Activated naive CD4-positive, alpha-beta T cell treated with anti-CD3 and anti-CD28 coated beads, Interleukin-2, amount 10 ng/mL, durations not matched to agents 7 days and 5 days (primary cell): Measurements from ENCODE around the gene FOXO6.
A peak's percentile ranks its signal among the peaks of the same experiment; 100 is the strongest.

ENCODE experiments used
- CTCF ChIA-PET: fragments of 350-600 bp; sonication (Branson Sonifier 250); formaldehyde crosslinking; loops from one replicate; lab custom pipeline; 2021; ENCODE audit warnings: antibody characterized with exemption; lab: Charles Lee
- DNase-seq: peaks from one replicate; pipeline ENCODE4 v3.0.0-alpha.2; 2020
- H3K27ac Mint-ChIP-seq: one replicate; pipeline ENCODE4 v1.8.0; 2021; ENCODE audit warnings: mild to moderate bottlenecking, moderate library complexity, mixed read lengths
- H3K27me3 Mint-ChIP-seq: one replicate; pipeline ENCODE4 v1.8.0; 2021; ENCODE audit warnings: mild to moderate bottlenecking, mixed read lengths
- H3K36me3 Mint-ChIP-seq: one replicate; pipeline ENCODE4 v1.8.0; 2021; ENCODE audit warnings: mixed read lengths
- H3K4me1 Mint-ChIP-seq: one replicate; pipeline ENCODE4 v1.8.0; 2021; ENCODE audit warnings: mixed read lengths
- H3K4me3 Mint-ChIP-seq: one replicate; pipeline ENCODE4 v1.8.0; 2021; ENCODE audit warnings: mild to moderate bottlenecking, moderate library complexity, mixed read lengths
- H3K9me3 Mint-ChIP-seq: one replicate; pipeline ENCODE4 v1.8.0; 2021; ENCODE audit warnings: mixed read lengths

The FOXO6 gene

DNA sequence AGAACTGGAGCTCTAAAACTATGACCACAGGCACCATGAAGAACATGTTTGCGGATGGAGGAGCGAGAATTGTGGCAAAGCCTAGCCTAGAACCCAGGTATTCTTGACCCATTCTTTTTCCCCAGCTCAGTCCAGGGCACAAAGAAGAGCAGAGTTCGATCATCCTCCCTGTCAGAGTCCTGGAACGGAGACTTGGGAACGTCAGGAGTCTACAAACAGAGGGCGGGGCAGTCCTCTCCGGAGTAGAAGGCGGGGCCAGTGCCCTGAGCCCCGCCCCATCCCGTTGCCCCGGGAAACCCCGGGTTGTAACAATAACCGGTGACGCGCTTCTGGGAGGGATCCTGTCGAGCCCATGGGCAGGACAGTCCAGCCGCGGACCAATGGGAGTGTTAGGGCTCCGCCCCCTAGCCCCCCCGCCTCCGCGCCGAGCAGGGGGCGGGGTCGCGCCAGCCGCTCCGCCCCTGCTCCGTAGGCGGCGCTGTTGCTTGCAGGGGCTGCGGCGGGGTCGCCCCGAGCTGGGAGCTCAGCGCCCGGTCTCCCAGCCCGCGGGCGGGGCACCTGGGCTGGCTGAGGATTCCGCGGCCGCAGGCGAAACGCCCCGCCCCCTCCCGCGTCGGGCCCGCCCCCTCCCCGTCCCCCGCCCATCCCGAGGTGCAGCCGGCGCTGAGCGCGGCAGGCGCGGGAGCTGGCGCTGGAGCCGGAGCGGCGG, at the start of gene FOXO6:
Gene FOXO6, plus strand, starts transcription at position 649 of the 709 bp plus-strand sequence.
- Mint-ChIP-seq H3K27ac (no peak within 1 kb of the TSS), H3K4me1 (no peaks in the 10 kb centered on the region), H3K27me3 (peaks cover 80% of the 10 kb centered on the region), H3K4me3 (peak within 1 kb of the TSS; percentile 59), H3K9me3 (no peaks in the 10 kb centered on the region), H3K36me3 (no peaks in the 10 kb centered on the region)
- CTCF ChIA-PET = interaction anchor here (1.0 kb wide), 1 partner anchor 9 kb away, joined by 3 read pairs; no protein-coding TSS in a partner anchor
- DNase-seq = peak; percentile 94

DNA sequence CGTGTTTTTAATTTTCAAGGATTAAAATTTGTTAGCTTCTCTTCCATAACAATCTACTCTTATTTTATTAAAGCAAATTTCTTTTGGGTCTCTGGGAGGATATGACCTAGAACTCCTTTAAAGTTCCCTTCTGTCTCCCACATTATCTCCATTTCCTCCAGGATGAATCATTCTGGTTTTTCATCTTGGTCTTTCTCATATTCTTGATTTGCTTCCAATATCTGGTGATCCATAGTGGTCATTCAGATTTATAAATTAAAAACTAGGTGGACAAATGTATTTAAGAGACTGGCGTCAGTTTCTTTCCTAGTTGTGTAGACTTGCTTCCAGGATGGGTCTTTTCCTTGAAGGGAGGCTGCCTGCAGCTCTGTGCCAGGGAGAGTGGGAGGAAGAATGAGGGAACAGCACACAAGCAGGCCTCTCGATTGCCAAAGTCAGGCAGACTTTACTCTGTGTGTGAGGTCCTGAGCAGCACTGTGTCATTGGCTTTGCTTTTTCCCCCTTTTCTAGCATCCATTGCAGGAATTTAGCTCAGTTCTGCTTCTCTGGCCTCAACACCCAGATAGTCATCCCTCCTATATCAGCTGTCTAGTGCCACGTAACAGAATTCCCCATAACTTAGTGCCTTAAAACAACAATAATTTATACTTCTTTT, 48.1 kb upstream of the FOXO6 start:
- CTCF ChIA-PET = interaction anchor here (1.1 to 3.0 kb wide), 3 partner anchors 9 to 185 kb away, joined by 3 to 14 read pairs (median 3); no protein-coding TSS in a partner anchor
- H3K27me3 Mint-ChIP-seq = peaks cover 19% of the 10 kb centered on the region
- no peak for DNase-seq
- no peaks in the 10 kb centered on the region for H3K9me3 Mint-ChIP-seq
- H3K36me3 Mint-ChIP-seq = no peaks in the 10 kb centered on the region
- H3K4me3 Mint-ChIP-seq = no peak overlapping the region
- H3K27ac Mint-ChIP-seq = no peak overlapping the region
- H3K4me1 Mint-ChIP-seq = no peaks in the 10 kb centered on the region

DNA sequence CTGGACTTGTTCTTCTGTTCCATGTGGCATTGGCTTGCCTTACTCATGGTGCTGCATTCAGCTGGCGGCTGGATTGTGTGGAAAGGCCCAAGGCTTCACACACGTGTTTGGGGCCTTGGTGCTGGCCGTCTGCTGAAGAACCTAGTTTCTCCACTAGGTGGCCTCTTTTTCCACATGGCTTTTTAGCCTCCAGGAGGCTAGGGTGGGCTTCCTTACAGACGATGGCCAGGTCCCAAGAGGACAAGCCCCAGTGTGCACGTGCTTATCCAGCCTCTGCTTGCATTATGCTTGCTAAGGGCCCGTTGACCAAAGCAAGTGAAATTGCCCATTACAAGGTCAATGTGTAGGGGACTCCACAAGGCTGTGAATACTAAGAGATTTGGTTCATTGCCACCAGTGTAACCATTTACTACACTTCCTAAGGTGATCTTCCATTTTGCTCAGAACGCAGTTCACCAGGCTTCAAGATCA, 47.5 kb upstream of the FOXO6 start:
- no peaks in the 10 kb centered on the region for H3K36me3 Mint-ChIP-seq
- H3K4me3 Mint-ChIP-seq = no peak overlapping the region
- CTCF ChIA-PET = interaction anchor here (1.1 to 3.0 kb wide), 4 partner anchors 9 to 186 kb away, joined by 3 to 14 read pairs (median 6); no protein-coding TSS in a partner anchor
- H3K9me3 Mint-ChIP-seq = no peaks in the 10 kb centered on the region
- no peaks in the 10 kb centered on the region for H3K4me1 Mint-ChIP-seq
- H3K27me3 Mint-ChIP-seq = peaks cover 13% of the 10 kb centered on the region
- no peak overlapping the region for H3K27ac Mint-ChIP-seq
- DNase-seq = peak; percentile 28

DNA sequence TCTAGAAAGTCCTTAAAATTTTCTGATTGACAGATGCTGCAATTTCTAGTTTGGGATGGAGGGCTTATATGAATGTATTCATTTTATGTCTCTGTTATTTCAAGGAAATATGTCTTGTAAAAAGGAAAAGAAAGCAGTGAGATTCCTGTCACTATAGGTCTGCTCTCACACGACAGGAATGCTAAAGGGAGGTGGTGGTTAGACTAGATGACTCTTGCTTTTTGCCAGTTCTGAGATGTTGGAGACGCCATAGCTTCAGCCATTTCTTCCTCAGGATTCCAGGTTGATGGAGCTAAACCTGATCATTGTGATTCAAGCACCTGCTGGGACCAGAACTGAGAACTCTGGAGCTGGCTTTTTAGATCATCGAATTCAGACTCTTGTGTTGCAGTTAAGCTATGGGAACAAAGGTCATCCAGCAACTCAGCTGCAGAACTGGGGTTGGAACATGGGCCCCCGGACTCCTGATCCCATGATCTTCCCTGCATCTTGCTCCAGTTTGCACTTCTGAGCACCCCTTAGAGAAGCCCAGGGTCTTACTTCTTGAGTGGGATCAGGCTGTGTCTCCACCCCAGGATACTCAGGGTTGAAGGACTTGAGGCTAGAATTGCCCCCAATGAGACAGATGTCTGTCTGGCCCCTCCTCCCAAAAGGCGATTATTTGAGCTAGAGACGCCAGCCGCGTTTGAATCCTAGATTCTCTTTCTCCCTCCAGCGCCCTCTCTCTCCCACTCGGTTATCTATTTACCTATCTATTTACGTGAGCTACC, 46.7 kb upstream of the FOXO6 start:
- H3K27me3 Mint-ChIP-seq = peaks cover 15% of the 10 kb centered on the region
- no peak overlapping the region for H3K27ac Mint-ChIP-seq
- H3K4me3 Mint-ChIP-seq = no peak overlapping the region
- H3K9me3 Mint-ChIP-seq = no peaks in the 10 kb centered on the region
- CTCF ChIA-PET = interaction anchor here (1.3 to 3.0 kb wide), 5 partner anchors 100 to 187 kb away, joined by 3 to 14 read pairs (median 6); no protein-coding TSS in a partner anchor
- no peak for DNase-seq
- no peaks in the 10 kb centered on the region for H3K36me3 Mint-ChIP-seq
- no peaks in the 10 kb centered on the region for H3K4me1 Mint-ChIP-seq

DNA sequence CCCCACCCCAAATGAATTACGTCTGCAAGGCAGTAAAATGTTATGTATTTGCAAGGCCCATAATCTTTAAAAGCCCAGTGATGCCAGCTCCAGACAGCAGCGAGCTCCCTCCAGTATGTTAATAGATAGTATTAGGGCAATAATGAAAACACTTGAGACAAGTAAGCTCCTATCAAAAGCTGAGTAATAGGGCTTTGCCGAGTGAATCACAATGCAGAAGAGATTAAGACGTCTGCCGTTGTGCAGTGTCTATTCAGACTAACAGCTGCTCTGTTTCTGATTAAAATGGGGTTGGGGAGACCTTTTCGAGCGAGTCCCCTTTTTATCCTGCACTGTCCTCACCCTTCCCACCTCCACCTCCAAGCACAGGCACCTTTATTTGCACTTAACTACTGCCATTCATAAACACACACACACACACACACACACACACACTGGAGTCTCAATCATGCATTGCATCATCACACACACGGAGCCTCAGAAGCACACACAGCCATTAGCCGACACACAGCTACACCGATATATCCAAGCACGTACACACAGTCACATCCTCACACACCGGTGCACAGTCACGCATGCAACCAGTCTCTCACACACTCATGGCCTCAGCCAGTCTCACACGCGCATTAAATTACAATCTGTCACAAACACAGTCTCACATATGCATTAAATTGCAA, 46.0 kb upstream of the FOXO6 start:
- Mint-ChIP-seq H3K4me1 (no peaks in the 10 kb centered on the region), H3K27me3 (peaks cover 13% of the 10 kb centered on the region), H3K9me3 (no peaks in the 10 kb centered on the region), H3K4me3 (no peak overlapping the region), H3K36me3 (no peaks in the 10 kb centered on the region), H3K27ac (no peak overlapping the region)
- CTCF ChIA-PET = interaction anchor here (1.3 to 3.0 kb wide), 4 partner anchors 99 to 132 kb away, joined by 3 to 14 read pairs (median 7); no protein-coding TSS in a partner anchor
- no peak for DNase-seq

DNA sequence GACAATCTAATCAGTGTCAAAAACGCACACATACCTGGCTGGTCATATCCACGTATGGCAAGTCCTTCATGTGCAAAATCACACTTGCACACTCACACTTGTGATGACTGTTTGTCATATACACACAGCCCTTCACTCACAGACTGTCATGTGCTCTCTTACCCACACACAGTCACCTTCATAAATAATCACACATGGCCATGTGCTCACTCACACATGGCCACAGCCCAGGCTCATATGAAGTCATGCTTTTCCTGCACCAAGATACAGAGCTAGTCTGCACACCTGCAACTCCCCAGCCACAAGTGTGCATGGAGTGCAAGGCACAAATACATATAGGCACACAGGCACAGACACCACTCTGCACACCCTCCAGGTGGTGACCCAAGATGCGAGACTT, 45.4 kb upstream of the FOXO6 start:
- H3K4me3 Mint-ChIP-seq = no peak overlapping the region
- peaks cover 13% of the 10 kb centered on the region for H3K27me3 Mint-ChIP-seq
- H3K4me1 Mint-ChIP-seq = no peaks in the 10 kb centered on the region
- no peaks in the 10 kb centered on the region for H3K36me3 Mint-ChIP-seq
- DNase-seq = no peak
- H3K27ac Mint-ChIP-seq = no peak overlapping the region
- CTCF ChIA-PET = interaction anchor here (1.8 to 1.9 kb wide), 2 partner anchors 99 to 117 kb away, joined by 6 to 8 read pairs; no protein-coding TSS in a partner anchor
- no peaks in the 10 kb centered on the region for H3K9me3 Mint-ChIP-seq

DNA sequence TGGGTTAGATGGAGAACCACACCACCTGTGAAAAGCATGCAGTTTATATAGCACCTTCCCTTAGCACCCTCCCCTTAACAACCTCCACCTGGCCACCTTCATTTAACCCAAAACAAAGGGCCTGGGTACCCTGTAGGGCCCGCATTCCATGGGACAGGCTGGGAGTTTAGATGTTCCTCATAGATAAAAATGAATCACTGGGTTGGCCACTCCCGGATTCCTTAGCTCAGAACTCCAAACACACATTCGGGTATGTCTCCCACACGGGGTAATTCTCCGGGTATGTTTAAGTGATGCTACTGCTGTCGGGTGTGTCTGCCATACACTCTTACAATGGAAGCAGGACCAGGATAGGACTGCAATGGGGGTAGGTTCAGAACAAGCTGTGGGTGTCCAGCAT, 43.9 kb upstream of the FOXO6 start:
- no peak overlapping the region for H3K4me3 Mint-ChIP-seq
- no peaks in the 10 kb centered on the region for H3K4me1 Mint-ChIP-seq
- H3K27me3 Mint-ChIP-seq = peaks cover 13% of the 10 kb centered on the region
- no peak overlapping the region for H3K27ac Mint-ChIP-seq
- no peak for DNase-seq
- CTCF ChIA-PET = no interaction called here
- no peaks in the 10 kb centered on the region for H3K36me3 Mint-ChIP-seq
- no peaks in the 10 kb centered on the region for H3K9me3 Mint-ChIP-seq

DNA sequence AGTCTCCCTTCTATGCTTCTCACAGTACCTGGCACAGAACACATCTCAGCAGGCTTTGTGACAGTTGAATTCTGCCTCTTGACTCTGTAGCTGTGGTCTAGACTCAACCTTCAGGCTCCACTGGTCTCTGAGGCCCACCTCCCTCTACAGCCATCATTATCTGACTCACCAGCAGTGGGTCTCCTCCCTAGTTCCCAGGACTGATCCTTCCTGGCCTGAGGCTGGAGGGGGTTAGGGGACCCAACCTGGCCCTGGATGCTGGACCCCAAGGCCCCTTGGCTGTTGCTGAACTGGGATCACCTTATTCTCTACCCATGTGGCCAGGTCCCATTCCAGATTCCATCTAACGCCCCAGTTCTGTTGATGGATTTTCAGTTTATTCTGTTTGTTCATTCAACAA, 43.1 kb upstream of the FOXO6 start:
- Mint-ChIP-seq H3K27ac (no peak overlapping the region), H3K4me1 (no peaks in the 10 kb centered on the region), H3K36me3 (no peaks in the 10 kb centered on the region), H3K27me3 (peaks cover 12% of the 10 kb centered on the region), H3K4me3 (no peak overlapping the region), H3K9me3 (no peaks in the 10 kb centered on the region)
- DNase-seq = no peak
- CTCF ChIA-PET = interaction anchor here (0.9 kb wide), 1 partner anchor 99 kb away, joined by 3 read pairs; no protein-coding TSS in a partner anchor

DNA sequence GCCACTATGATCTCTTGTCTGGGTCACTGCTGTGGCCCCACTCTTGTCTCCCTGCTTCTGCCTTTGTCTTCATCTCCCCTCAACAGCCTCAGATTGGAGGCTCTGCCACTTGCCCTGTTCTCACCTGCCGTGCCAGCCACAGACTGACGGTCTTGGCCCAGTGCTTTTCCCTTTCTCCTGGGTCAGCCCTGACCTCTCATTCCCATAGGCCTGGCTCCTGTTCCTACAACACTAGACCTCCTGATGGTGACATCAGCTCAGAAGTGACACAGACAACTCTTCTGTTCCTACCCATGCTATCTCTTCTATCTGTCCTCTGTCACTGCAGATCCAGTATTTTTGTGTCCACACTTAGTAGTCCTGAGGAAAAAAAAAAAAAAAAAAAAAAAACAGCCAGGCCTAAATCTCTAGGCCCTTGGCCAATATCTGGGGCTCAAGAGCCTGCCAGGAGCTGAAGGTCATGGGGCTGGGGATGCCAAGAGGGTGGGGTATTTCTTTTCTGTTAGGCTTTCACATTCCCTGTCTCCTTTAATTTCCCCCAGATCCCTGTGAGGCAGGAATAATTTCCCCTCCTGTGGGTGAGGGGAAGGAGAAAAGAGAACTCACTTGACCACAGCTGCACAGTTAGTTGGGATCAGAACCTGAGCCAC, 42.0 kb upstream of the FOXO6 start:
- no peak overlapping the region for H3K4me3 Mint-ChIP-seq
- CTCF ChIA-PET = interaction anchor here (0.9 kb wide), 1 partner anchor 98 kb away, joined by 3 read pairs; no protein-coding TSS in a partner anchor
- H3K36me3 Mint-ChIP-seq = no peaks in the 10 kb centered on the region
- no peak for DNase-seq
- H3K4me1 Mint-ChIP-seq = no peaks in the 10 kb centered on the region
- H3K27ac Mint-ChIP-seq = no peak overlapping the region
- no peaks in the 10 kb centered on the region for H3K9me3 Mint-ChIP-seq
- H3K27me3 Mint-ChIP-seq = peaks cover 9% of the 10 kb centered on the region

DNA sequence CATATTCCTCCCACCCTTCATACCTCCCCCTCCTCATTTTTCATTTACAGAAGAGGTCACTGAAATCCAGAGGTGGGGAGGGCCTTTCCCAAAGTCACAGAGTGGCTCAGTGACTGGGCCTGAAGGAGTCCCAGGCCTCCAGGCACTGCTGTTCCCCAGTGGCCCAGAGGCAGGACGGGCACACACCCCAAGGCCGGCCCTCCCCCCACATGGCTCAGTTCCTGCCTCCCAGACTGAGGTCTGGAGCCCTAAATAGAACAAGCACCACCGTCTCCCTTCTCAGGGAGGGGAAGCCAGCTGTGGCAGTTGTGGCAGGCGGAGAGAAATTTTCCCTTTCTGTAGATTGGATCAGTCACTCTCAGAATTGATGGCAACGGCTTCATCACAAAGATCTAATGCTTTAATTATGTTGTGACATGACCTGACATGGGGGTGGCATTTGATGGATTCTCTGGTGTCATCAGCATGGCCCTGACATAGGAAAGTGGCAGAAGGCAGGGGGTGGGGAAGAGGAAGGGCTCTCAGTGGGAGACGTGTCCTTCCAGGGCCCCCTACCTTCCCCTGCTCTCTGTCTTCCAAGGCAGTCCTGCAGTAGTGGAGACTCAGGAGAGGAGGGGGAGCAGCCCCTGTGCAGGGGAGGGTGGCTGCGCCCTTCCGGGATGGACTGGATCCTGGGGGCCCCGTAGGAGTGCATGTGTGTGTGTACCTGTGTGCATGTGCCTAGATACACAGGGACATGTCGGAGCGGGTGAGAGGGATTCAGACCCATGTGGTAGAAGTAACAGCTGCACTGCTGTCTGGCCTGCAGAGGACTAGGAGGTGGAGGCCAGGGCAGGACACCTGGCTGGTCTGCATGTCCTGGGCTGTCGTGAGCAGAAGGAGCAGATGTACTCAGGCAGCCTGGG, 41.2 kb upstream of the FOXO6 start:
- Mint-ChIP-seq H3K27ac (no peak overlapping the region), H3K4me3 (no peak overlapping the region), H3K4me1 (no peaks in the 10 kb centered on the region), H3K27me3 (peaks cover 13% of the 10 kb centered on the region), H3K36me3 (no peaks in the 10 kb centered on the region), H3K9me3 (no peaks in the 10 kb centered on the region)
- no peak for DNase-seq
- CTCF ChIA-PET = interaction anchor here (1.3 to 1.5 kb wide), 2 partner anchors 10 to 98 kb away, joined by 3 to 6 read pairs; no protein-coding TSS in a partner anchor

DNA sequence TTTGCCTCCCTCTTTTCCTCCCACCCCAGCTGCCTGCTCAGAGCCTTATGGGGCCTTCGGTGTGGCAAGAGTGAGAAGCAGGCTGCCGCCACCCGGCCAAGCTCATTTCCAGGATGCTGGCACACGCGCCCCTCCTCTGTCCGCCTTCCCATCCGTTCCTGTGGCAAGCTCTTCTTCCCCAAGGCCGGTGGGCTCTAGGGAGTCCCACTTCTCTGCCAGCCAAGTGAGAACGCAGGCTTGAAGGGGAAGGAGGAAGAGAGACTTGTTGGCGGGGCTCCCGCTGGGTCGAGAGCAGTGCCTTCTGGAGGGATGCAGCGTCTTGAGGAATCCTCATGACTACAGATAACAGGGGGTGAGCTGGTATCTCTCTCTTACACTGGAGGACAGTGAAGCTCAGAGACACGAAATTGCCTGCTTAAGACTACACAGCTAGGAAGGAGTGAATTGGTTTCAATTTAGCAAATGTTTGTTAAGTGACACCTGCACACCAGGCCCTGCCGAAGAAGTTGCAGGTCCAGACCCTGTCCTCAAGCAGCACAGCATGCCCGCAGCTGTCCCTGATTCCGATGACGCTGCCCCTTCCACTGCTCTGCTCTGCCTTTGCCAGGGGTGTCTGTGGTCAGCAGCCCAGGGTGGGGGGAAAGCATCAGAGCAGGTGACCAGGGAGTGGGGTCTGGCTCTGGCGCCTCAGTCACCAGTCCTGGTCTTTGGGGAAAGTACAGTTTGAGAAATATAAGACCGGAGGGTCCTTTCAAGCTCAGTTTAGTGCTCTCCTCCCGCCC, 40.1 kb upstream of the FOXO6 start:
- H3K4me1 Mint-ChIP-seq = no peaks in the 10 kb centered on the region
- no peak for DNase-seq
- CTCF ChIA-PET = interaction anchor here (1.3 to 1.5 kb wide), 2 partner anchors 12 to 97 kb away, joined by 3 to 6 read pairs; no protein-coding TSS in a partner anchor
- no peak overlapping the region for H3K27ac Mint-ChIP-seq
- no peaks in the 10 kb centered on the region for H3K36me3 Mint-ChIP-seq
- peaks cover 13% of the 10 kb centered on the region for H3K27me3 Mint-ChIP-seq
- no peaks in the 10 kb centered on the region for H3K9me3 Mint-ChIP-seq
- no peak overlapping the region for H3K4me3 Mint-ChIP-seq
